HepG2 (cell line): ENCODE measurements around the gene PRR22. TPM values are rescaled to one million over a fixed set of nuclear protein-coding genes. Genes with fewer than 3 reads are reported as not detected.

Experiments used
- EEA1 ChIP-seq: sonication (generic); formaldehyde crosslinking; IDR thresholded peaks from 2 replicates; pipeline ENCODE4 v1.5.1; 2020; ENCODE audit warnings: mild to moderate bottlenecking, missing genetic modification reagents, borderline replicate concordance
- EZH2 ChIP-seq: conservative IDR thresholded peaks from 2 replicates; pipeline ENCODE4 v1.6.1; 2012; ENCODE audit warnings: mild to moderate bottlenecking, low read depth, low read length, moderate library complexity
- GFI1 ChIP-seq: sonication (generic); formaldehyde crosslinking; IDR thresholded peaks from 2 replicates; pipeline ENCODE4 v1.5.0; 2020; ENCODE audit warnings: missing genetic modification reagents, mild to moderate bottlenecking, borderline replicate concordance
- GPN1 ChIP-seq: sonication (generic); formaldehyde crosslinking; IDR thresholded peaks from 2 replicates; pipeline ENCODE4 v1.5.1; 2020; ENCODE audit warnings: missing genetic modification reagents, borderline replicate concordance
- GTF2F1 ChIP-seq: fragments of 150-350 bp; IDR thresholded peaks from 2 replicates; pipeline ENCODE4 v1.6.1; 2014; ENCODE audit warnings: low read length
- KAT8 ChIP-seq: IDR thresholded peaks from 2 replicates; pipeline ENCODE4 v1.6.1; 2016; ENCODE audit warnings: missing genetic modification reagents, missing compliant biosample characterization
- KLF9 ChIP-seq: IDR thresholded peaks from 2 replicates; pipeline ENCODE4 v1.6.1; 2016; ENCODE audit warnings: low read depth
- MXI1 ChIP-seq: IDR thresholded peaks from 3 replicates; pipeline ENCODE4 v1.6.1; 2012; ENCODE audit warnings: low read depth, low read length, inconsistent platforms, borderline replicate concordance
- RBM39 ChIP-seq: fragments of 200-400 bp; formaldehyde crosslinking; IDR thresholded peaks from one replicate; pipeline ENCODE4 v1.6.1; 2018; ENCODE audit warnings: antibody characterized with exemption, mild to moderate bottlenecking, low read depth, low read length; ENCODE audit not compliant: poor library complexity, severe bottlenecking
- SNAPC2 ChIP-seq: sonication (generic); formaldehyde crosslinking; IDR thresholded peaks from 2 replicates; pipeline ENCODE4 v1.8.1; 2022; ENCODE audit warnings: mild to moderate bottlenecking, missing genetic modification reagents
- SRF ChIP-seq: IDR thresholded peaks from 2 replicates; pipeline ENCODE4 v1.6.1; 2011; ENCODE audit warnings: mild to moderate bottlenecking, low read depth, low read length, moderate library complexity
- TSC22D2 ChIP-seq: sonication (generic); formaldehyde crosslinking; IDR thresholded peaks from 2 replicates; pipeline ENCODE4 v1.5.1; 2020; ENCODE audit warnings: missing genetic modification reagents, mild to moderate bottlenecking, borderline replicate concordance
- ZMAT3 ChIP-seq: sonication (generic); formaldehyde crosslinking; conservative IDR thresholded peaks from 2 replicates; pipeline ENCODE4 v1.7.0; 2021; ENCODE audit warnings: missing genetic modification reagents
- ZNF335 ChIP-seq: sonication (generic); formaldehyde crosslinking; IDR thresholded peaks from 2 replicates; pipeline ENCODE4 v1.4.0; 2020; ENCODE audit warnings: missing genetic modification reagents
- ZNF564 ChIP-seq: sonication (generic); formaldehyde crosslinking; IDR thresholded peaks from 2 replicates; pipeline ENCODE4 v1.8.1; 2023; ENCODE audit warnings: mild to moderate bottlenecking, missing genetic modification reagents
- polyA plus RNA-seq, 8 experiments: library from polyadenylated mRNA; depleted of rRNA in 3 of 8; stranded (reverse) in 7 of 8; unstranded in 1 of 8; fragments of >200 nt; fragmentation: Illumina TruSeq in 4 of 8; extraction: Trizol in 4 of 8; gene quantifications; 2 replicates each; pipeline versions ENCODE4 v1.2.1 to v1.2.3, GENCODE V29; 2011 to 2016; ENCODE audit warnings: low read depth in 4 of 8, missing spikeins in 1 of 8, mixed read lengths in 1 of 8; ENCODE audit not compliant: insufficient read depth in 1 of 8
- total RNA-seq, 5 experiments: library from RNA; depleted of rRNA; stranded (reverse); fragments of >200 nt; fragmentation: Illumina TruSeq; extraction: Trizol; gene quantifications; 2 replicates each; pipeline ENCODE4 v1.2.3, GENCODE V29; 2016; ENCODE audit warnings: low read depth in 1 of 5
- TF ChIP-seq, protein P1 (sequence below): sonication (generic); formaldehyde crosslinking; IDR thresholded peaks from 2 replicates; pipeline ENCODE4 v1.8.1; 2023; ENCODE audit warnings: mild to moderate bottlenecking, missing genetic modification reagents
- TF ChIP-seq, protein P2 (sequence below): sonication (generic); formaldehyde crosslinking; IDR thresholded peaks from 2 replicates; pipeline ENCODE4 v1.4.0; 2020; ENCODE audit warnings: low read depth, mild to moderate bottlenecking, missing genetic modification reagents
- TF ChIP-seq, protein P3 (sequence below): sonication (generic); formaldehyde crosslinking; IDR thresholded peaks from 2 replicates; pipeline ENCODE4 v1.4.0; 2020; ENCODE audit warnings: missing genetic modification reagents, borderline replicate concordance
- TF ChIP-seq, protein P4 (sequence below): sonication (generic); formaldehyde crosslinking; IDR thresholded peaks from 2 replicates; pipeline ENCODE4 v1.4.0; 2020; ENCODE audit warnings: mild to moderate bottlenecking, missing genetic modification reagents
- TF ChIP-seq, protein P5 (sequence below): sonication (generic); formaldehyde crosslinking; IDR thresholded peaks from 2 replicates; pipeline ENCODE4 v1.4.0; 2020; ENCODE audit warnings: missing genetic modification reagents

PRR22 gene
- total and polyA plus RNA-seq, 2 of the 13 experiments (the other 11 are each of a cell fraction or from before 2014, with no cell fraction given) = 0.84 to 2.3 TPM

DNA sequence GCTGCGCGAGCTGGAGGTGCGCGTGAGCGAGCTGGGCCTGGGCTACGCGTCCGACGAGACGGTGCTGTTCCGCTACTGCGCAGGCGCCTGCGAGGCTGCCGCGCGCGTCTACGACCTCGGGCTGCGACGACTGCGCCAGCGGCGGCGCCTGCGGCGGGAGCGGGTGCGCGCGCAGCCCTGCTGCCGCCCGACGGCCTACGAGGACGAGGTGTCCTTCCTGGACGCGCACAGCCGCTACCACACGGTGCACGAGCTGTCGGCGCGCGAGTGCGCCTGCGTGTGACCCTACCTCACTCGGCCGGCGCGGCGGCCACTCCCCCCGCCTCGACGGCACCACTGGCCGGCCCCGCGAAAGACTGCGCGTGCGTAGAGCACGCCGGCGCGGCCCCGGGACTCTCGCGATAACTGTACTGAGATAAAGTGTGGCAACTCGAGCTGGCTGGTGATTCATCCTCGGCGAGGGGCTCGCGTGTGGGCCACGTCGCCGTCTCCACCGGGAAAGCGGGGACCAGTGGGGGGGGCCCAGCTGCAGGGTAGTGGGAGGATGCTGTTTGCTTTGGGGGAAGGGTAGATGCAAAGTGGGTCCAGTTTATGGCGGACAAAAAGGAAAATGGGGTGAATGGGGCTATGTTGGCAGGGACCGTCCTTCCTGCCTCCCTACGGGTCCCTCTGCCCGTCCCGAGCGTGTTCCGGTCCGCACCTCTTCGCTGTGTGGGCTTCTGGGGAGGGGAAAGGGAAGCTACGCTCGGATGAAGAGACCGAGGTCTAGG lies 43.5 kb upstream of the PRR22 start (continued):
- TF ChIP-seq ZNF564 (CRISPR knock-in tag) (peak; percentile 70; the same call in 1 of the 2 replicates), MXI1 (peak; percentile 75; the same call in 1 of the 3 replicates), GFI1 (peak; percentile 56; the same call in 1 of the 2 replicates), KLF9 (0 out of 2 replicates have a peak, but pooled peaks have one; percentile 85), SNAPC2 (CRISPR knock-in tag) (peak; percentile 86), GTF2F1 (no peak), ZMAT3 (peak; percentile 93), GPN1 (no peak), KAT8 (CRISPR knock-in tag) (peak; percentile 81), EEA1 (CRISPR knock-in tag) (peak; percentile 58; the same call in 1 of the 2 replicates), SRF (no peak), RBM39 (peak; percentile 91), TSC22D2 (peak; percentile 92), ZNF335 (CRISPR knock-in tag) (no peak), EZH2 (no peak)
- TF ChIP-seq, protein P1, sequence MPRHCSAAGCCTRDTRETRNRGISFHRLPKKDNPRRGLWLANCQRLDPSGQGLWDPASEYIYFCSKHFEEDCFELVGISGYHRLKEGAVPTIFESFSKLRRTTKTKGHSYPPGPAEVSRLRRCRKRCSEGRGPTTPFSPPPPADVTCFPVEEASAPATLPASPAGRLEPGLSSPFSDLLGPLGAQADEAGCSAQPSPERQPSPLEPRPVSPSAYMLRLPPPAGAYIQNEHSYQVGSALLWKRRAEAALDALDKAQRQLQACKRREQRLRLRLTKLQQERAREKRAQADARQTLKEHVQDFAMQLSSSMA (CRISPR knock-in tag) = peak; percentile 81; the same call in 1 of the 2 replicates
- TF ChIP-seq, protein P2, sequence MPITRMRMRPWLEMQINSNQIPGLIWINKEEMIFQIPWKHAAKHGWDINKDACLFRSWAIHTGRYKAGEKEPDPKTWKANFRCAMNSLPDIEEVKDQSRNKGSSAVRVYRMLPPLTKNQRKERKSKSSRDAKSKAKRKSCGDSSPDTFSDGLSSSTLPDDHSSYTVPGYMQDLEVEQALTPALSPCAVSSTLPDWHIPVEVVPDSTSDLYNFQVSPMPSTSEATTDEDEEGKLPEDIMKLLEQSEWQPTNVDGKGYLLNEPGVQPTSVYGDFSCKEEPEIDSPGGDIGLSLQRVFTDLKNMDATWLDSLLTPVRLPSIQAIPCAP (CRISPR knock-in tag) = 0 out of 2 replicates have a peak, but pooled peaks have one; percentile 15
- TF ChIP-seq, protein P3, sequence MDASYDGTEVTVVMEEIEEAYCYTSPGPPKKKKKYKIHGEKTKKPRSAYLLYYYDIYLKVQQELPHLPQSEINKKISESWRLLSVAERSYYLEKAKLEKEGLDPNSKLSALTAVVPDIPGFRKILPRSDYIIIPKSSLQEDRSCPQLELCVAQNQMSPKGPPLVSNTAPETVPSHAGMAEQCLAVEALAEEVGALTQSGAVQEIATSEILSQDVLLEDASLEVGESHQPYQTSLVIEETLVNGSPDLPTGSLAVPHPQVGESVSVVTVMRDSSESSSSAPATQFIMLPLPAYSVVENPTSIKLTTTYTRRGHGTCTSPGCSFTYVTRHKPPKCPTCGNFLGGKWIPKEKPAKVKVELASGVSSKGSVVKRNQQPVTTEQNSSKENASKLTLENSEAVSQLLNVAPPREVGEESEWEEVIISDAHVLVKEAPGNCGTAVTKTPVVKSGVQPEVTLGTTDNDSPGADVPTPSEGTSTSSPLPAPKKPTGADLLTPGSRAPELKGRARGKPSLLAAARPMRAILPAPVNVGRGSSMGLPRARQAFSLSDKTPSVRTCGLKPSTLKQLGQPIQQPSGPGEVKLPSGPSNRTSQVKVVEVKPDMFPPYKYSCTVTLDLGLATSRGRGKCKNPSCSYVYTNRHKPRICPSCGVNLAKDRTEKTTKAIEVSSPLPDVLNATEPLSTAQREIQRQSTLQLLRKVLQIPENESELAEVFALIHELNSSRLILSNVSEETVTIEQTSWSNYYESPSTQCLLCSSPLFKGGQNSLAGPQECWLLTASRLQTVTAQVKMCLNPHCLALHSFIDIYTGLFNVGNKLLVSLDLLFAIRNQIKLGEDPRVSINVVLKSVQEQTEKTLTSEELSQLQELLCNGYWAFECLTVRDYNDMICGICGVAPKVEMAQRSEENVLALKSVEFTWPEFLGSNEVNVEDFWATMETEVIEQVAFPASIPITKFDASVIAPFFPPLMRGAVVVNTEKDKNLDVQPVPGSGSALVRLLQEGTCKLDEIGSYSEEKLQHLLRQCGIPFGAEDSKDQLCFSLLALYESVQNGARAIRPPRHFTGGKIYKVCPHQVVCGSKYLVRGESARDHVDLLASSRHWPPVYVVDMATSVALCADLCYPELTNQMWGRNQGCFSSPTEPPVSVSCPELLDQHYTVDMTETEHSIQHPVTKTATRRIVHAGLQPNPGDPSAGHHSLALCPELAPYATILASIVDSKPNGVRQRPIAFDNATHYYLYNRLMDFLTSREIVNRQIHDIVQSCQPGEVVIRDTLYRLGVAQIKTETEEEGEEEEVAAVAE (CRISPR knock-in tag) = peak; percentile 90; the same call in 1 of the 2 replicates
- TF ChIP-seq, protein P4, sequence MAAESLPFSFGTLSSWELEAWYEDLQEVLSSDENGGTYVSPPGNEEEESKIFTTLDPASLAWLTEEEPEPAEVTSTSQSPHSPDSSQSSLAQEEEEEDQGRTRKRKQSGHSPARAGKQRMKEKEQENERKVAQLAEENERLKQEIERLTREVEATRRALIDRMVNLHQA (CRISPR knock-in tag) = no peak
- TF ChIP-seq, protein P5, sequence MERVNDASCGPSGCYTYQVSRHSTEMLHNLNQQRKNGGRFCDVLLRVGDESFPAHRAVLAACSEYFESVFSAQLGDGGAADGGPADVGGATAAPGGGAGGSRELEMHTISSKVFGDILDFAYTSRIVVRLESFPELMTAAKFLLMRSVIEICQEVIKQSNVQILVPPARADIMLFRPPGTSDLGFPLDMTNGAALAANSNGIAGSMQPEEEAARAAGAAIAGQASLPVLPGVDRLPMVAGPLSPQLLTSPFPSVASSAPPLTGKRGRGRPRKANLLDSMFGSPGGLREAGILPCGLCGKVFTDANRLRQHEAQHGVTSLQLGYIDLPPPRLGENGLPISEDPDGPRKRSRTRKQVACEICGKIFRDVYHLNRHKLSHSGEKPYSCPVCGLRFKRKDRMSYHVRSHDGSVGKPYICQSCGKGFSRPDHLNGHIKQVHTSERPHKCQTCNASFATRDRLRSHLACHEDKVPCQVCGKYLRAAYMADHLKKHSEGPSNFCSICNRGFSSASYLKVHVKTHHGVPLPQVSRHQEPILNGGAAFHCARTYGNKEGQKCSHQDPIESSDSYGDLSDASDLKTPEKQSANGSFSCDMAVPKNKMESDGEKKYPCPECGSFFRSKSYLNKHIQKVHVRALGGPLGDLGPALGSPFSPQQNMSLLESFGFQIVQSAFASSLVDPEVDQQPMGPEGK (CRISPR knock-in tag) = peak; percentile 84
